K562 (cell line): Measurements from ENCODE around the gene POLD4. TPM values are rescaled to one million over a fixed set of nuclear protein-coding genes. Genes with fewer than 3 reads are reported as not detected.

Source experiments
- CC2D1A ChIP-seq: fragments of 450-650 bp; IDR thresholded peaks from 2 replicates; pipeline ENCODE4 v1.6.1; 2017; ENCODE audit warnings: mild to moderate bottlenecking
- CHD1 ChIP-seq: fragments of 200-600 bp; sonication (generic); IDR thresholded peaks from one replicate; pipeline ENCODE4 v1.6.1; 2012; ENCODE audit warnings: mild to moderate bottlenecking, moderate library complexity, low read length, inconsistent platforms
- CREBBP ChIP-seq: IDR thresholded peaks from one replicate; pipeline ENCODE4 v1.6.1; 2012; ENCODE audit warnings: low read depth, mild to moderate bottlenecking, control low read depth, inconsistent platforms, low read length
- DMBX1 ChIP-seq: fragments of 250-450 bp; sonication (Bioruptor Pico); IDR thresholded peaks from 2 replicates; pipeline ENCODE4 v1.8.0; 2022; ENCODE audit warnings: inconsistent platforms, mild to moderate bottlenecking, moderate library complexity, borderline replicate concordance
- HDAC8 ChIP-seq: fragments of 450-650 bp; IDR thresholded peaks from 2 replicates; pipeline ENCODE4 v1.6.1; 2016; ENCODE audit warnings: mild to moderate bottlenecking, missing genetic modification characterization, moderate library complexity, missing compliant biosample characterization
- KDM4B ChIP-seq, 2 experiments: fragments of 450-650 bp in 1 of 2; sonication (generic) in 1 of 2; IDR thresholded peaks; 2 replicates each; pipeline ENCODE4 v1.6.1; 2016 to 2017; ENCODE audit warnings: borderline replicate concordance in 2 of 2, antibody characterized with exemption in 1 of 2, low read depth in 1 of 2, mild to moderate bottlenecking in 1 of 2
- MAZ ChIP-seq, 2 experiments: fragments of 450-650 bp in 1 of 2; sonication (generic) in 1 of 2; formaldehyde crosslinking; IDR thresholded peaks in 1 of 2; conservative IDR thresholded peaks in 1 of 2; 2 replicates each; pipeline versions ENCODE4 v1.4.0 to v1.5.0; 2020; ENCODE audit warnings: mild to moderate bottlenecking in 1 of 2, missing genetic modification reagents in 1 of 2
- MEF2A ChIP-seq: IDR thresholded peaks from 2 replicates; pipeline ENCODE4 v1.6.1; 2011; ENCODE audit warnings: low read depth, mild to moderate bottlenecking, low read length, moderate library complexity; ENCODE audit not compliant: control insufficient read depth
- MIER1 ChIP-seq: fragments of 450-650 bp; IDR thresholded peaks from 2 replicates; pipeline ENCODE4 v1.6.1; 2016; ENCODE audit warnings: antibody characterized with exemption, mild to moderate bottlenecking, low read depth
- MYBL2 ChIP-seq, 2 experiments: fragments of 450-650 bp in 1 of 2; sonication (generic) in 1 of 2; formaldehyde crosslinking in 1 of 2; IDR thresholded peaks; 2 replicates each; pipeline versions ENCODE4 v1.6.1 to v1.8.1; 2017 to 2022; ENCODE audit warnings: borderline replicate concordance in 1 of 2, inconsistent platforms in 1 of 2, low read depth in 1 of 2, mild to moderate bottlenecking in 1 of 2, missing genetic modification reagents in 1 of 2, moderate library complexity in 1 of 2
- NCOA4 ChIP-seq: fragments of 450-650 bp; IDR thresholded peaks from 2 replicates; pipeline ENCODE4 v1.6.1; 2018; ENCODE audit warnings: mild to moderate bottlenecking; ENCODE audit not compliant: partially characterized antibody
- NCOA6 ChIP-seq: fragments of 450-650 bp; IDR thresholded peaks from 2 replicates; pipeline ENCODE4 v1.6.1; 2017; ENCODE audit warnings: mild to moderate bottlenecking
- NFE2 ChIP-seq: IDR thresholded peaks from 2 replicates; pipeline ENCODE4 v1.6.1; 2014; ENCODE audit warnings: antibody characterized with exemption, low read depth
- NR1H2 ChIP-seq: sonication (generic); formaldehyde crosslinking; IDR thresholded peaks from 2 replicates; pipeline ENCODE4 v1.4.0; 2020; ENCODE audit warnings: mild to moderate bottlenecking, missing genetic modification reagents
- NR4A1 ChIP-seq, 2 experiments: fragments of 250-450 bp in 1 of 2; fragments of 450-650 bp in 1 of 2; sonication (Bioruptor Pico) in 1 of 2; IDR thresholded peaks; 2 replicates each; pipeline versions ENCODE4 v1.4.0 to v1.6.1; 2016 to 2020; ENCODE audit warnings: mild to moderate bottlenecking in 2 of 2, missing compliant biosample characterization in 1 of 2, missing genetic modification characterization in 1 of 2, moderate library complexity in 1 of 2
- NRF1 ChIP-seq, 2 experiments: fragments of 450-650 bp; IDR thresholded peaks in 1 of 2; conservative IDR thresholded peaks in 1 of 2; 2 replicates each; pipeline ENCODE4 v1.6.1; 2014; ENCODE audit warnings: mild to moderate bottlenecking in 2 of 2
- SMARCB1 ChIP-seq: IDR thresholded peaks from 2 replicates; pipeline ENCODE4 v1.6.1; 2011; ENCODE audit warnings: improper control_type of control experiment, low read depth; ENCODE audit not compliant: insufficient read length
- ZFPM2 ChIP-seq: fragments of 250-450 bp; sonication (Bioruptor Pico); IDR thresholded peaks from 2 replicates; pipeline ENCODE4 v1.5.1; 2022; ENCODE audit warnings: mild to moderate bottlenecking
- ZNF133 ChIP-seq: fragments of 250-450 bp; sonication (Bioruptor Pico); IDR thresholded peaks from 2 replicates; pipeline ENCODE4 v1.4.0; 2020; ENCODE audit warnings: mild to moderate bottlenecking
- ZNF224 ChIP-seq: sonication (generic); formaldehyde crosslinking; IDR thresholded peaks from 2 replicates; pipeline ENCODE4 v1.8.0; 2022; ENCODE audit warnings: mild to moderate bottlenecking, missing genetic modification reagents
- ZNF253 ChIP-seq: fragments of 250-450 bp; sonication (Bioruptor Pico); conservative IDR thresholded peaks from 2 replicates; pipeline ENCODE4 v1.6.1; 2021; ENCODE audit warnings: mild to moderate bottlenecking
- ZNF282 ChIP-seq: sonication (generic); formaldehyde crosslinking; IDR thresholded peaks from 2 replicates; pipeline ENCODE4 v1.8.1; 2023; ENCODE audit warnings: missing genetic modification reagents
- polyA plus RNA-seq, 8 experiments: library from polyadenylated mRNA; depleted of rRNA in 4 of 8; stranded (reverse) in 5 of 8; unstranded in 3 of 8; fragments of >200 nt; fragmentation: Nextera tagmentation in 2 of 8; fragmentation: Illumina TruSeq in 1 of 8; extraction: Ambion mirVana in 2 of 8; extraction: Trizol in 1 of 8; gene quantifications; 2 replicates each; pipeline versions ENCODE4 v1.2.1 to v1.2.3, GENCODE V29; 2011 to 2014; ENCODE audit warnings: inconsistent platforms in 1 of 8, missing spikeins in 1 of 8
- total RNA-seq, 7 experiments: library from RNA; depleted of rRNA in 6 of 7; stranded (reverse); fragments of >200 nt in 6 of 7; fragmentation: Illumina TruSeq in 2 of 7; extraction: Trizol in 2 of 7; gene quantifications; 2 replicates each; pipeline versions ENCODE4 v1.2.1 to v1.2.3, GENCODE V29; 2011 to 2021; ENCODE audit warnings: low replicate concordance in 1 of 7
- TF ChIP-seq, protein P1 (sequence below): sonication (generic); formaldehyde crosslinking; IDR thresholded peaks from 2 replicates; pipeline ENCODE4 v1.8.0; 2022; ENCODE audit warnings: missing genetic modification reagents, mild to moderate bottlenecking, borderline replicate concordance
- TF ChIP-seq, protein P2 (sequence below): fragments of 250-450 bp; sonication (Bioruptor Pico); IDR thresholded peaks from 2 replicates; pipeline ENCODE4 v1.5.0; 2020; ENCODE audit warnings: mild to moderate bottlenecking, borderline replicate concordance

The POLD4 gene
- total and polyA plus RNA-seq, 9 of the 15 experiments (the other 6 are each of a cell fraction or from before 2014, with no cell fraction given), result 5.8 to 64.5 (median 18.3) TPM

DNA sequence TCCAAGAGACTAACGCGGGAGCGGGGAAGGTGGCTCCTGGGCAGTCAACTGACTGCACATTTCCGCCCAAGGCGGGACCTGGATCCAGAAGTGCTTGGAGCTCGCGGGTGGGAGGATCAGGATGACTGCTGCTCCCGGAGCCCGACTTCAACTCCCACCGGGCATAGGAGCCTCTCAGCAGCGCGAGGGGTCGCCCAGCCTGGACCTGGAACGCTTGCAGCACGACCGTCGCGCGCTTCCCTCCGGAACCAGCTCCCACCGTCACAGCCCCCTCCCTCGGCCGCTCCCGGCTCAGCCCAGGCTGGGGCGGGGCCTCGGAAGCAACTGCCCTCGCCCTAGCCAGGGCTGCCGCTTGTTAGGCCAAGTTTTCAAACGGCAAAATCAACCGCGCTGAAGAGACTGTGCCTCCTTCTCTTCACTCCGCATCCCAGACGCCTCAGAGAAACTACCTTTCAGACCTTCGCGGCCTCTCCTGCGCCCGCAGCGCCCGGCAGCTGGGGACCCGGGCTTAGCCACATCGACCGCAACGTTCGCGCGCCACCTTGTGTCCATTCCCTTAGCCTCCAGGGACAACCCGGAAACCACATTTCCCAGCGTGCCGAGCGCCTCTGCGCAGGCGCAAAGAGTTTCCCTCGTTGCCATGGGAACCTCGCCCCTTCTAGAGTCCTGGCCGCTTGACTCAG is 36.0 kb downstream of the POLD4 start (continued):
- TF ChIP-seq CHD1 (peak; percentile 67), MIER1 (no peak), NFE2 (no peak), CC2D1A (peak; percentile 93), NR1H2 (CRISPR knock-in tag) (no peak), ZNF133 (no peak), NRF1 (conservative IDR thresholded peaks at IDR 0.05 in 1 of 2, IDR thresholded peaks at IDR 0.05 in 1 of 2) (peak; percentile 96 to 98), HDAC8 (no peak), NCOA4 (no peak), ZNF253 (CRISPR knock-in tag) (no peak), MEF2A (no peak), ZNF224 (CRISPR knock-in tag) (no peak), MYBL2 (IDR thresholded peaks at IDR 0.05; ENCODE audit: low read depth) (no peak), MYBL2 (CRISPR knock-in tag; IDR thresholded peaks at IDR 0.05; ENCODE audit: borderline replicate concordance) (no peak), ZFPM2 (no peak), ZNF282 (CRISPR knock-in tag) (no peak), SMARCB1 (no peak), MAZ (CRISPR knock-in tag; conservative IDR thresholded peaks at IDR 0.05 in 1 of 2, IDR thresholded peaks at IDR 0.05 in 1 of 2) (peak; percentile 92 to 99), NCOA6 (no peak), NR4A1 (CRISPR knock-in tag; IDR thresholded peaks at IDR 0.05) (no peak), NR4A1 (tag; IDR thresholded peaks at IDR 0.05) (no peak), KDM4B (IDR thresholded peaks at IDR 0.05; ENCODE audit: borderline replicate concordance in 2 of 2, low read depth in 1 of 2) (peak in 1 of 2 experiments; percentile 59; a peak in 1 of 4 replicates), DMBX1 (CRISPR knock-in tag) (no peak), CREBBP (no peak)
- TF ChIP-seq, protein P1, sequence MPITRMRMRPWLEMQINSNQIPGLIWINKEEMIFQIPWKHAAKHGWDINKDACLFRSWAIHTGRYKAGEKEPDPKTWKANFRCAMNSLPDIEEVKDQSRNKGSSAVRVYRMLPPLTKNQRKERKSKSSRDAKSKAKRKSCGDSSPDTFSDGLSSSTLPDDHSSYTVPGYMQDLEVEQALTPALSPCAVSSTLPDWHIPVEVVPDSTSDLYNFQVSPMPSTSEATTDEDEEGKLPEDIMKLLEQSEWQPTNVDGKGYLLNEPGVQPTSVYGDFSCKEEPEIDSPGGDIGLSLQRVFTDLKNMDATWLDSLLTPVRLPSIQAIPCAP, result no peak
- TF ChIP-seq, protein P2, sequence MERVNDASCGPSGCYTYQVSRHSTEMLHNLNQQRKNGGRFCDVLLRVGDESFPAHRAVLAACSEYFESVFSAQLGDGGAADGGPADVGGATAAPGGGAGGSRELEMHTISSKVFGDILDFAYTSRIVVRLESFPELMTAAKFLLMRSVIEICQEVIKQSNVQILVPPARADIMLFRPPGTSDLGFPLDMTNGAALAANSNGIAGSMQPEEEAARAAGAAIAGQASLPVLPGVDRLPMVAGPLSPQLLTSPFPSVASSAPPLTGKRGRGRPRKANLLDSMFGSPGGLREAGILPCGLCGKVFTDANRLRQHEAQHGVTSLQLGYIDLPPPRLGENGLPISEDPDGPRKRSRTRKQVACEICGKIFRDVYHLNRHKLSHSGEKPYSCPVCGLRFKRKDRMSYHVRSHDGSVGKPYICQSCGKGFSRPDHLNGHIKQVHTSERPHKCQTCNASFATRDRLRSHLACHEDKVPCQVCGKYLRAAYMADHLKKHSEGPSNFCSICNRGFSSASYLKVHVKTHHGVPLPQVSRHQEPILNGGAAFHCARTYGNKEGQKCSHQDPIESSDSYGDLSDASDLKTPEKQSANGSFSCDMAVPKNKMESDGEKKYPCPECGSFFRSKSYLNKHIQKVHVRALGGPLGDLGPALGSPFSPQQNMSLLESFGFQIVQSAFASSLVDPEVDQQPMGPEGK (CRISPR knock-in tag), result no peak
